Measurements from ENCODE around the gene NOL3.
A peak's percentile ranks its signal among the peaks of the same experiment; 100 is the strongest.

DNA sequence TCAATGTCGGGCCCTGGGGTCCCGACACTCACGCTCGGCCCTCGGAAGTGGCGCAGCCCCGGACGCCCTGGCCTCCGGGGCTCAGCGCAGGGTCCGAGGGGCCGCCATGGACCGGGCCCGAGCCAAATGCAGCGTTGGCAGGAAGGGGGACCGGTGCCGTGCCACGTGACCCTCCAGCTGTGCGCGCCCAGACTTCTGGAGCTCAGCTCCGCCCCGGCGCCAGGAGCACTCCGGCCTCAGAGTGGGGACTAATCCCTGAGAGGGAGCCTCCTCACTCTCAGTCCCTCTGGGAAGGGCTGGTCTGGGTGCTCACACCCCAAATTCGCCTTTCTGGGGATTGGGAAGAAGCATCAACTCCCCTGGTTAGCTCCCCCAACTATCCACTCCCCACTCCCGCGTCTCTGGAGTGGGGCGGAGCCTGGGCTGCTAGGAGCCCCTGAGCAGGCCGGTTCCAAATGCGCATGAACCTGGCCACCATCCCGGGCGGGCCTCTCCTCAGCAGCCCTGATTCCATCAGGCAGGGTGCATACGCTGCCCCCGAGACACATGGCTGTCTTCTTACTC is 19.4 kb upstream of the NOL3 start, which contains the start of gene B3GNT9:
- TF ChIP-seq, protein P1, sequence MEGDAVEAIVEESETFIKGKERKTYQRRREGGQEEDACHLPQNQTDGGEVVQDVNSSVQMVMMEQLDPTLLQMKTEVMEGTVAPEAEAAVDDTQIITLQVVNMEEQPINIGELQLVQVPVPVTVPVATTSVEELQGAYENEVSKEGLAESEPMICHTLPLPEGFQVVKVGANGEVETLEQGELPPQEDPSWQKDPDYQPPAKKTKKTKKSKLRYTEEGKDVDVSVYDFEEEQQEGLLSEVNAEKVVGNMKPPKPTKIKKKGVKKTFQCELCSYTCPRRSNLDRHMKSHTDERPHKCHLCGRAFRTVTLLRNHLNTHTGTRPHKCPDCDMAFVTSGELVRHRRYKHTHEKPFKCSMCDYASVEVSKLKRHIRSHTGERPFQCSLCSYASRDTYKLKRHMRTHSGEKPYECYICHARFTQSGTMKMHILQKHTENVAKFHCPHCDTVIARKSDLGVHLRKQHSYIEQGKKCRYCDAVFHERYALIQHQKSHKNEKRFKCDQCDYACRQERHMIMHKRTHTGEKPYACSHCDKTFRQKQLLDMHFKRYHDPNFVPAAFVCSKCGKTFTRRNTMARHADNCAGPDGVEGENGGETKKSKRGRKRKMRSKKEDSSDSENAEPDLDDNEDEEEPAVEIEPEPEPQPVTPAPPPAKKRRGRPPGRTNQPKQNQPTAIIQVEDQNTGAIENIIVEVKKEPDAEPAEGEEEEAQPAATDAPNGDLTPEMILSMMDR (IDR thresholded peaks at IDR 0.05), result no peak
- TF ChIP-seq, protein P2, sequence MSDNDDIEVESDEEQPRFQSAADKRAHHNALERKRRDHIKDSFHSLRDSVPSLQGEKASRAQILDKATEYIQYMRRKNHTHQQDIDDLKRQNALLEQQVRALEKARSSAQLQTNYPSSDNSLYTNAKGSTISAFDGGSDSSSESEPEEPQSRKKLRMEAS (IDR thresholded peaks at IDR 0.05; ENCODE audit: low read depth), result peak; percentile 63; the same call in 1 of the 2 replicates
- TF ChIP-seq POLR2AphosphoS5 (IDR thresholded peaks at IDR 0.05; ENCODE audit: low read depth, low read length), result peak; percentile 10; the same call in 1 of the 2 replicates
- TF ChIP-seq, protein P3, sequence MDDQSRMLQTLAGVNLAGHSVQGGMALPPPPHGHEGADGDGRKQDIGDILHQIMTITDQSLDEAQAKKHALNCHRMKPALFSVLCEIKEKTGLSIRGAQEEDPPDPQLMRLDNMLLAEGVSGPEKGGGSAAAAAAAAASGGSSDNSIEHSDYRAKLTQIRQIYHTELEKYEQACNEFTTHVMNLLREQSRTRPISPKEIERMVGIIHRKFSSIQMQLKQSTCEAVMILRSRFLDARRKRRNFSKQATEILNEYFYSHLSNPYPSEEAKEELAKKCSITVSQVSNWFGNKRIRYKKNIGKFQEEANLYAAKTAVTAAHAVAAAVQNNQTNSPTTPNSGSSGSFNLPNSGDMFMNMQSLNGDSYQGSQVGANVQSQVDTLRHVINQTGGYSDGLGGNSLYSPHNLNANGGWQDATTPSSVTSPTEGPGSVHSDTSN (IDR thresholded peaks at IDR 0.05), result no peak
- TF ChIP-seq TCF12 (IDR thresholded peaks at IDR 0.05), result 0 out of 2 replicates have a peak, but pooled peaks have one; percentile 3
- no peak for TF ChIP-seq MEF2A (IDR thresholded peaks at IDR 0.05; ENCODE audit: borderline replicate concordance, low read depth)
- TF ChIP-seq FOSL2 (IDR thresholded peaks at IDR 0.05; ENCODE audit: borderline replicate concordance, low read depth), result no peak
- no peak for TF ChIP-seq RAD21 (IDR thresholded peaks at IDR 0.05; ENCODE audit: low read length)
- peak; percentile 36; the same call in 1 of the 2 replicates for TF ChIP-seq MXI1 (IDR thresholded peaks at IDR 0.05; ENCODE audit: low read depth, low read length)
- TF ChIP-seq TEAD4 (IDR thresholded peaks at IDR 0.05; ENCODE audit: borderline replicate concordance, insufficient read depth), result no peak
- peak; percentile 21 for TF ChIP-seq CHD2 (IDR thresholded peaks at IDR 0.05; ENCODE audit: low read length, partially characterized antibody)
- TF ChIP-seq, protein P4, sequence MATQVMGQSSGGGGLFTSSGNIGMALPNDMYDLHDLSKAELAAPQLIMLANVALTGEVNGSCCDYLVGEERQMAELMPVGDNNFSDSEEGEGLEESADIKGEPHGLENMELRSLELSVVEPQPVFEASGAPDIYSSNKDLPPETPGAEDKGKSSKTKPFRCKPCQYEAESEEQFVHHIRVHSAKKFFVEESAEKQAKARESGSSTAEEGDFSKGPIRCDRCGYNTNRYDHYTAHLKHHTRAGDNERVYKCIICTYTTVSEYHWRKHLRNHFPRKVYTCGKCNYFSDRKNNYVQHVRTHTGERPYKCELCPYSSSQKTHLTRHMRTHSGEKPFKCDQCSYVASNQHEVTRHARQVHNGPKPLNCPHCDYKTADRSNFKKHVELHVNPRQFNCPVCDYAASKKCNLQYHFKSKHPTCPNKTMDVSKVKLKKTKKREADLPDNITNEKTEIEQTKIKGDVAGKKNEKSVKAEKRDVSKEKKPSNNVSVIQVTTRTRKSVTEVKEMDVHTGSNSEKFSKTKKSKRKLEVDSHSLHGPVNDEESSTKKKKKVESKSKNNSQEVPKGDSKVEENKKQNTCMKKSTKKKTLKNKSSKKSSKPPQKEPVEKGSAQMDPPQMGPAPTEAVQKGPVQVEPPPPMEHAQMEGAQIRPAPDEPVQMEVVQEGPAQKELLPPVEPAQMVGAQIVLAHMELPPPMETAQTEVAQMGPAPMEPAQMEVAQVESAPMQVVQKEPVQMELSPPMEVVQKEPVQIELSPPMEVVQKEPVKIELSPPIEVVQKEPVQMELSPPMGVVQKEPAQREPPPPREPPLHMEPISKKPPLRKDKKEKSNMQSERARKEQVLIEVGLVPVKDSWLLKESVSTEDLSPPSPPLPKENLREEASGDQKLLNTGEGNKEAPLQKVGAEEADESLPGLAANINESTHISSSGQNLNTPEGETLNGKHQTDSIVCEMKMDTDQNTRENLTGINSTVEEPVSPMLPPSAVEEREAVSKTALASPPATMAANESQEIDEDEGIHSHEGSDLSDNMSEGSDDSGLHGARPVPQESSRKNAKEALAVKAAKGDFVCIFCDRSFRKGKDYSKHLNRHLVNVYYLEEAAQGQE (IDR thresholded peaks at IDR 0.05; ENCODE audit: low read depth, low read length), result no peak
- no peak for TF ChIP-seq RFX5 (IDR thresholded peaks at IDR 0.05; ENCODE audit: low read length)
